Measurements from ENCODE around the gene PTPN11. TPM values are rescaled to one million over a fixed set of nuclear protein-coding genes. Genes with fewer than 3 reads are reported as not detected.
"Not testable (repeated sequence)": the region's sequence is repeated elsewhere in the genome, so short reads cannot be mapped to it uniquely, and the experiment has no call there.

The PTPN11 gene
- polyA plus RNA-seq, 12 donors: 61.4 to 117 (median 68.5) TPM

DNA sequence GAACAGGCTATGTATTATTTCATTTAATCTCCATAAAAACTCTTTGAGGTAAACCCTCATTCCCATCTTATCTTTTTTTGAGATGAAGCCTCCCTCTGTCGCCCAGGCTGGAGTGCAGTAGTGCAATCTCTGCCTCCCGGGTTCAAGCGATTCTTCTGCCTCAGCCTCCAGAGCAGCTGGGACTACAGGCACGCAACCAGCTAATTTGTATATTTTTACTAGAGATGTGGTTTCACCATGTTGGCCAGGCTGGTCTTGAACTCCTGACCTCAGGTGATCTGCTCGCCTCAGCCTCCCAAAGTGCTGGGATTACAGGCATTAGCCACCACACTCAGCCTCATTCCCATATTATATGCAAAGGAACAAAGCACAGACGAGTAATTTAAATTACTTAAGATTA, 11.1 kb upstream of the PTPN11 start:
- DNase-seq: not testable (repeated sequence)

GRCh38 chr12:112408621-112409020, 10.1 kb upstream of the PTPN11 start:
- no peak for DNase-seq

DNA sequence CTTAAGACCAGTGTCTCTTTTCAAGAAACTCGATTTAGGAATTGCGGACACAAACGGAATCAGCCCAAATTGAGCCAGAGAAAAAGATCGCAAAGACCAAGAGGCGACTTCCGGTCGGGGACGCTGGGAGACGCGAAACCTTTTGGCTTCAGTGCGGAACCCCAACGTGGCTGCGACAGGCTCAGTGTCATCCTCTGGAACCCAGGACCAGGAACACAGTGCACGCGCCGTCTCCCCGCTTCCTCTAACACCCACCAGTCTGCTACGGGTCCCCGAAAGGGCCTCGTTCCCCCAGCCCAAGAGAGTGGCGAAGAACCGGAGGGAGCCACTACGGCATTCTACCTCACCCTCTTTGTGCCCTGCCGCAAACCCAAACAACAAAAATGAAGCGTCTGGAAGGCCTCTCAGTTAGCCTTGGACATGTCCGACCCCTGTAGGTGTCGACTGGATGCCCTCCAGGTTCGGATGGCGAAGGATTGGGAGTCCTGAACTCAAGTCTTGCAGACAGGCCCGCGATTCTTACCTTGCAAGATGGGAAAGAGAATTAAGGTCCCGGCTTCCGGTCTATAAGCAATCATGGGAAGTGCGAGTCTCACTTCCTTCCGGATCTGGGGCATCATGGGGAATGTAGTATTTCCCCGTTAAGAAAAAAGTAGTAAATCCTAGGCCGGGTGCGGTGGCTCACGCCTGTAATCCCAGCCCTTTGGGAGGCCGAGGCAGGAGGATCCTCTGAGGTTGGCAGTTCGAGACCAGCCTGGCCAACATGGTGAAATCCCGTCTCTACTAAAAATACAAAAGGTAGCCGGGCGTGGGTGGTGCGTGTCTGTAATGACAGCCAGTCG, 9.5 kb upstream of the PTPN11 start, which contains the start of gene RPL6:
RPL6 (minus strand) TSS at position 542 of the 842 bp plus-strand sequence. CDS start 949 bp downstream, outside the sequence.
- DNase-seq: peak; percentile 92

- no peak for DNase-seq
Measured at GRCh38 chr12:112409906-112410244, 8.9 kb upstream of the PTPN11 start.

GRCh38 chr12:112413855-112414625, 4.7 kb upstream of the PTPN11 start:
- DNase-seq: no peak

GRCh38 chr12:112415457-112415856, 3.3 kb upstream of the PTPN11 start:
- not testable (repeated sequence) for DNase-seq

- no peak for DNase-seq
Measured at GRCh38 chr12:112418273-112418607, 507 bp upstream of the PTPN11 start.

DNA sequence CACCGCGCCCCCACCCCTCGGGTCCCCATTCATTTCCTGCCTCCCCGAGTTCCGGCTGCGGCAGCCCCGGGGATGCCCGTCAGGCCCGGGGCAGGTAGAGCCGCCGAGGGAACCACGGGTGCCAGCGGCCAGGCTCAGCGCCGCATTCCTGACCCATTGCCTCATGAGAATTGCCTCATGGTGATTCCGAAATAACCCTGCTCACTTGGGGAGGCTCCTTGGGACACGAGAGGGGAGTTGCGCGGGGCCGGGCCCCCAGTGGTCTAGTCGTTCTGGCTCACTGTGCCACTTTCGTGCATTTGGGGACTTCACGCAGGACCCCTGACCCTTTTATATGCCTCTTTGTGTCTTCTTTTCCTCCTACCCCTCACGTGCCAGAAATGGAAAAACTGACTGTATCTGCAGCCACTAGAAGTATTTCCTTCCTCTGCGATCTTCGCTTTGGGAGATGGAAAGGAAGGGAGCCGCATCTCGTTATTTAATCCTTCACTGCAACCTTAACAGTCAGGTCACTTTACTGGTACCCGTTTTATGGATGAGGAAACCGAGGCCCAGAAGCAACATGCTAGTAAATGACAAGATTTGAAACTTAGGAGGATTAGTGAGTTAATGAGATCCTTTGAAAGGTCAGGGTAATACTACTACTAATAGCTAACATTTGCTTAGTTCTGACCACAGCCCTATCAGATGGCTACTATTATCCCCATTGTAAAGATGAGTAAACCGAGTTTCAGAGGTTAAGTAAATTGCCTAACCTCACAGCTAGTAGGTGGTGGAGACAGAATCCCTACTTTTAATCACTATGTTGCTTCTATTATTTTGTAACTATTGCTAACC, 768 bp downstream of the PTPN11 start:
- DNase-seq: peak; percentile 61

GRCh38 chr12:112420740-112421139, 2.0 kb downstream of the PTPN11 start:
- no peak for DNase-seq

DNA sequence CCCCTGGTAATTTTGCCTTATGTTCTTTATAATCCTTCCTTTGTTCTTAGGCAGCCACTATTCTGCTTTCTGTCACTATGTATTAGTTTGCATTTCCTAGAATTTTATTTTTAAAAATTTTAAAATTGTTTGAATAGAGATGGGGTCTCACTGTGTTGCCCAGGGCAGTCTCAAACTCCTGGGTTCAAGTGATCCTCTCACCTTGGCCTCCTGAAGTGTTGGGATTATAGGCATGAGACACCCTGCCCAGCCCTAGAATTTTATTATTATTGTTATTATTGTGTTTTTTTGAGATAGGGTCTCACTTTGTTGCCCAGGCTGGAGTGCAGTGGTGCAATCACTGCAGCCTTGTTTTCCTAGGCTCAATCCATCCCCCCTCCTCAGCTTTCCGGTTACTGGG, 2.6 kb downstream of the PTPN11 start:
- DNase-seq: no peak

DNA sequence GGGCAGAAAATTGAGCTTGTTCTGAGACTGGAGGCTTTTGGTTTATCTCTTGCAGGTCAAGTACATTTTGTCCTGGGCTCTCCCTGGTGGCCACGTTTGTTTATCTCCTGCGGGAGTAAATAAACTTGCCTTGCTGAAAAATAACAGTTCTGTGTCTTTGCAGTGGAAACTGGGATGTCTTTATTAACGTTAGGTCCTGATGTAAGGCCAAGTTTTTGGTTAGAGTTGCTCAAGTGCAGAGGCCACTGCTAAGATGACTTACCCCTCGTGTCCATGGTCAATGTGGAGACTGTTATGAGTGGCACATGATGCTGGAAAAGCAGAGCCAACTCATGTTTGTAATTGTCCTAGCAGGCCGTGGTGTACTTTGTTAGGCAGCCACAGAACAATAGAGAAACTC, 3.8 kb downstream of the PTPN11 start:
- no peak for DNase-seq

GRCh38 chr12:112424126-112424525, 5.4 kb downstream of the PTPN11 start:
- DNase-seq: no peak

- DNase-seq: no peak
Measured at GRCh38 chr12:112425582-112426382, 7.0 kb downstream of the PTPN11 start.

- DNase-seq: no peak
Measured at GRCh38 chr12:112427760-112428159, 9.0 kb downstream of the PTPN11 start.

DNA sequence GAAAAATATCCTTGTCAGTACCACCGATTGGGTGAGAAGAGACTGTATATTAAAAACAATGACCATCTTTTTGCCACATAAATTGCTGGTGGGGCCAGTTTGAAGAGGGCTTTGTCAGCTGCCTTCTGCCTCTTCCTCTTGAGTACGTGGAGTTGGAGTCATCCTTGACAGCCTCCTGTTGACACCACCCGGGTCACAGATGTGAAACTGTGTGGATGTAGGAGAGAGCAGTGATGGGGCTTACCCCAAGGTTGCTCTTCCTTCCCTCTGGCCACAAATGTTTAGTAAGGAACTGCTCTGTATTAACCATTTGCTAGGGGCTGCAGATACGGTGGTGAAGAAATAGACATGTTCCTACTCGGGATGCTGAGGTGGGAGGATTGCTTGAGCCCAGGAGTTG, 12.2 kb downstream of the PTPN11 start:
- DNase-seq: no peak

DNA sequence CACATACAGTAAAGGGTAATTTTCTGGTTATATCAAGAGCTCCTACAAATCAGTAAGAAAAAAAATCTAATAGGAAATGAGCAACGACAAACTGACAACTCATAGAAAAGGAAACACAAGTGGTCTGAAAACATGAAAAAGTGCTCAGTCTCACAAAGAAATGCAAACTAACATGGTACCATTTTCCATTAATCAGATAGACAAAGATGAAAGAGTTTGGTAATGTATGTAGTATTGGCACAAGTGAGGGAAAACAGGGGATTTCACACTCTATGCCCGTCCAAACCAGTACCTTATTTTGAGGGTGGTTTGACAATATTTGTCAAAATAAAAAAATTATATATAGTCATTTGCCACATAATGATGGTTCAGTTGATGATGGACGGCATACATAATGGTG, 13.2 kb downstream of the PTPN11 start:
- no peak for DNase-seq

GRCh38 chr12:112433551-112433950, 14.8 kb downstream of the PTPN11 start:
- DNase-seq: no peak

DNA sequence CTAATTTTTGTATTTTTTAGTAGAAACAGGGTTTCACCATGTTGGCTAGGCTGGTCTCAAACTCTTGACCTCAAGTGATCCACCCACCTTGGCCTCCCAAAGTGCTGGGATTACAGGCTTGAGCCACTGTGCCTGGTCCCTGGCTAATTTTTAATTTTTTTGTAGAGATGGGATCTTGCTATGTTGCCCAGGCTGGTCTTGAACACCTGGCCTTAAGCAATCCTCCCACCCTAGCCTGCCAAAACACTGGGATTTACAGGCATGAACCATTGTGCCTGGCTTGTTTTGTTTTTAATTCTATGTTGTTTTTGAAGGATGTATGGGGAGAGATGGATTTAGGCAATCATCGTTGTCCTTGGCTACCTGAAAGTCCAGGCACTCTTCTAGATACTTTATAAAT, 19.9 kb downstream of the PTPN11 start:
- not testable (repeated sequence) for DNase-seq

DNA sequence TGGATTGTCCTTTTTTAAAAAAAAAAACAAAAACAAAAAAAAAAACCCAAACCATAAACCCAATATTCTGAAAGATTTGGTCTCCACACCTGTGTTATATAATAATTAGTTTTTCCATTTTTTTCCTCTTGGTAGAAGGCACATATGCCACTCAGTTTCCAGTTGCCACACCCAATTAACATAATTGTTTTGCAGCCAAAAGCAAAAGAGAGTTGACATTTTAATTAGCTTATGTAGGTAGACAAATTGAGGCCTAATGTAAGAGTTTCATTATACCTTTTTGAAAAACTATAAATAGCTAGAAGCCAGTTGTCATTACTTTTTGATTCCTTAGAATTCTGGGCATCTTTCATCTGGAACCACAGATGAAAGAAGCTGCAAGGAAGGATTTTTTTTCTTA, 21.0 kb downstream of the PTPN11 start:
- no peak for DNase-seq

DNA sequence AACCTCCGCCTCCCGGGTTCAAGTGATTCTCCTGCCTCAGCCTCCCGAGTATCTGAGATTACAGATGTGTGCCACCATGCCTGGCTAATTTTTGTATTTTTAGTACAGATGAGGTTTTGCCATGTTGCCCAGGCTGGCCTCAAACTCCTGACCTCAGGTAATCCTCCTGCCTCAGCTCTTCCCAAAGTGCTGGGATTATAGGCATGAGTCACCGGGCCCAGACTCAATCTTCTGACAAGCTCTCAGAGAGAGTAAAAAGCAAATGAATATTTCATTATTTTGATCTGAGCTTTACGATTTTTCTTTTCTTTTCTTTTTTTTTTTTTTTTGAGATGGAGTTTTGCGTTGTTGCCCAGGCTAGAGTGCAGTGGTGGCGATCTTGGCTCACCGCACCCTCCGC, 21.9 kb downstream of the PTPN11 start:
- not testable (repeated sequence) for DNase-seq

- DNase-seq: no peak
Measured at GRCh38 chr12:112443916-112444315, 25.2 kb downstream of the PTPN11 start.
